CD4-positive, CD25-positive, alpha-beta regulatory T cell (primary cell): ENCODE measurements around the gene CCDC7. TPM values are rescaled to one million over a fixed set of nuclear protein-coding genes. Genes with fewer than 3 reads are reported as not detected.

Experiments
- ATAC-seq, 2 donors: fragments of 150-1000 bp; cut with Tn5 transposase; one replicate each; pipeline ENCODE4 v1.10.0; 2021; ENCODE audit warnings: low read depth in 2 of 2, moderate number of reproducible peaks in 2 of 2, moderate library complexity in 1 of 2
- DNase-seq, 3 donors: peaks; one replicate each; pipeline versions ENCODE4 v3.0.0 to v3.0.0-alpha.2; 2012 to 2022; ENCODE audit warnings: mixed read lengths in 1 of 3
- H3K27ac ChIP-seq: one replicate; pipeline ENCODE4 v1.7.0; 2013; ENCODE audit warnings: mild to moderate bottlenecking, low read length; ENCODE audit not compliant: insufficient read depth, poor library complexity, severe bottlenecking
- H3K27me3 ChIP-seq: one replicate; pipeline ENCODE4 v1.7.0; 2013; ENCODE audit warnings: low read length; ENCODE audit not compliant: control insufficient read depth, insufficient read depth
- H3K36me3 ChIP-seq: one replicate; pipeline ENCODE4 v1.7.0; 2013; ENCODE audit warnings: mild to moderate bottlenecking, low read length, moderate library complexity; ENCODE audit not compliant: control insufficient read depth, insufficient read depth
- H3K4me1 ChIP-seq: 2 replicates; pipeline ENCODE4 v1.7.0; 2013; ENCODE audit warnings: mild to moderate bottlenecking, low read length; ENCODE audit not compliant: insufficient read depth, control insufficient read depth, poor library complexity, severe bottlenecking
- H3K4me3 ChIP-seq: one replicate; pipeline ENCODE4 v1.7.0; 2013; ENCODE audit warnings: low read depth, mild to moderate bottlenecking, low read length, moderate library complexity
- H3K9me3 ChIP-seq, 2 experiments: 1 replicate in 1 of 2; 2 replicates in 1 of 2; pipeline ENCODE4 v1.7.0; 2013; ENCODE audit warnings: low read length in 2 of 2, mild to moderate bottlenecking in 1 of 2, moderate library complexity in 1 of 2; ENCODE audit not compliant: control insufficient read depth in 2 of 2
- H3K27ac Mint-ChIP-seq, 3 donors: one replicate each; pipeline ENCODE4 v1.8.0; 2020 to 2022; ENCODE audit warnings: mild to moderate bottlenecking in 3 of 3, mixed read lengths in 3 of 3, moderate library complexity in 2 of 3
- H3K27me3 Mint-ChIP-seq: one replicate; pipeline ENCODE4 v1.8.0; 2022; ENCODE audit warnings: mild to moderate bottlenecking, mixed read lengths
- H3K36me3 Mint-ChIP-seq: one replicate; pipeline ENCODE4 v1.8.0; 2020; ENCODE audit warnings: mixed read lengths
- H3K4me1 Mint-ChIP-seq, 4 donors: one replicate each; pipeline ENCODE4 v1.8.0; 2020 to 2022; ENCODE audit warnings: mixed read lengths in 4 of 4, mild to moderate bottlenecking in 1 of 4
- H3K4me3 Mint-ChIP-seq, 4 donors: one replicate each; pipeline ENCODE4 v1.8.0; 2020 to 2022; ENCODE audit warnings: mild to moderate bottlenecking in 4 of 4, mixed read lengths in 4 of 4, moderate library complexity in 3 of 4
- H3K9me3 Mint-ChIP-seq, 7 donors: one replicate each; pipeline ENCODE4 v1.8.0; 2020 to 2022; ENCODE audit warnings: mixed read lengths in 7 of 7, mild to moderate bottlenecking in 3 of 7, moderate library complexity in 2 of 7
- polyA plus RNA-seq, 4 donors: library from polyadenylated mRNA; unstranded; fragments of 300-500 nt; fragmentation: Illumina TruSeq; gene quantifications; one replicate each; pipeline ENCODE4 v1.2.3, GENCODE V29; 2021
- total RNA-seq: library from RNA; stranded (reverse); gene quantifications from one replicate; pipeline ENCODE4 v1.2.3, GENCODE V29; 2022

The CCDC7 gene
- total and polyA plus RNA-seq, 5 donors from 2014 or later, result 6.8 to 73.6 (median 29.9) TPM

- Mint-ChIP-seq H3K4me1 (peaks cover 7 to 21% (median 13%) of the 10 kb centered on the region in 4 donors), H3K36me3 (no peaks in the 10 kb centered on the region), H3K4me3 (peak overlapping the region in 1 of 4 donors; percentile 63), H3K27me3 (no peaks in the 10 kb centered on the region), H3K9me3 (no peaks in the 10 kb centered on the region), H3K27ac (peak overlapping the region in 1 of 3 donors; percentile 17)
- Histone ChIP-seq H3K4me1 (peaks cover 4% of the 10 kb centered on the region), H3K27ac (no peak overlapping the region), H3K36me3 (no peaks in the 10 kb centered on the region), H3K4me3 (no peak overlapping the region), H3K27me3 (no peaks in the 10 kb centered on the region), H3K9me3 (no peaks in the 10 kb centered on the region)
- ATAC-seq (peak in 1 of 2 donors; percentile 22), DNase-seq (no peak)
Measured at GRCh38 chr10:32887481-32887880, 441.5 kb downstream of the CCDC7 start.

GRCh38 chr10:32888161-32888927, 442.4 kb downstream of the CCDC7 start:
- Histone ChIP-seq H3K4me1 (peaks cover 4% of the 10 kb centered on the region), H3K4me3 (no peak overlapping the region), H3K27me3 (no peaks in the 10 kb centered on the region), H3K9me3 (no peaks in the 10 kb centered on the region), H3K36me3 (no peaks in the 10 kb centered on the region), H3K27ac (no peak overlapping the region)
- ATAC-seq, result no peak
- no peak overlapping the region for H3K27ac Mint-ChIP-seq
- DNase-seq, result no peak
- H3K36me3 Mint-ChIP-seq, result no peaks in the 10 kb centered on the region
- H3K9me3 Mint-ChIP-seq, result no peaks in the 10 kb centered on the region
- H3K27me3 Mint-ChIP-seq, result no peaks in the 10 kb centered on the region
- H3K4me1 Mint-ChIP-seq, result peaks cover 7 to 21% (median 13%) of the 10 kb centered on the region in 4 donors
- H3K4me3 Mint-ChIP-seq, result no peak overlapping the region

- H3K4me1 Mint-ChIP-seq, result peaks cover 7 to 21% (median 13%) of the 10 kb centered on the region in 4 donors
- peak overlapping the region in 1 of 3 donors; percentile 59 for H3K27ac Mint-ChIP-seq
- Histone ChIP-seq H3K9me3 (no peaks in the 10 kb centered on the region), H3K27ac (no peak overlapping the region), H3K36me3 (no peaks in the 10 kb centered on the region), H3K4me3 (no peak overlapping the region), H3K4me1 (peaks cover 4% of the 10 kb centered on the region), H3K27me3 (no peaks in the 10 kb centered on the region)
- no peaks in the 10 kb centered on the region for H3K36me3 Mint-ChIP-seq
- H3K27me3 Mint-ChIP-seq, result no peaks in the 10 kb centered on the region
- DNase-seq (peak in 1 of 3 donors; percentile 30), ATAC-seq (no peak)
- H3K4me3 Mint-ChIP-seq, result peak overlapping the region in 3 of 4 donors; percentile 0 to 54 (median 49)
- no peaks in the 10 kb centered on the region for H3K9me3 Mint-ChIP-seq
Measured at GRCh38 chr10:32889631-32890212, 443.8 kb downstream of the CCDC7 start.

DNA sequence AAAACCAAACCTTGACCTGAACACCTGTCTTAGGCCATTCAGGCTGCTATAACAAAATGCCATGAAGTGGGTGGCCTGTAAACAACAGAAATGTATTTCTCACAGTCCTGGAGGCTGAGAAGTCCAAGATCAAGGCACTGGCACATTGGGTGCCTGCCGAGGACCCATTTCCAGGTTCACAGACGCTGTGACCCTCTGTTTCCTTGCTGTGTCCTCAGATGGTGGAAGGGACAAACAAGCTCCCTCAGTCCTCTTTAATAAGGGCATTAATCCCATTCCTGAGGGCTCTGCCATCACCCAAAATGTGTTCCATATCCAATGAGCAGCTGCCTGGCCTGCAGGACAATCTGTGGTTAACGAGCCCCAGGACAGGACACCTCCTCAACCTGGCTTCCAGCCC, 444.5 kb downstream of the CCDC7 start:
- Histone ChIP-seq H3K4me1 (peaks cover 4% of the 10 kb centered on the region), H3K4me3 (no peak overlapping the region), H3K27ac (no peak overlapping the region), H3K9me3 (no peaks in the 10 kb centered on the region), H3K27me3 (no peaks in the 10 kb centered on the region), H3K36me3 (peaks cover 3% of the 10 kb centered on the region)
- Mint-ChIP-seq H3K27me3 (no peaks in the 10 kb centered on the region), H3K4me1 (peaks cover 7 to 21% (median 13%) of the 10 kb centered on the region in 4 donors), H3K36me3 (peaks cover 7% of the 10 kb centered on the region), H3K4me3 (no peak overlapping the region), H3K27ac (peak overlapping the region in 1 of 3 donors; percentile 9), H3K9me3 (no peaks in the 10 kb centered on the region)
- DNase-seq (no peak), ATAC-seq (no peak)

DNA sequence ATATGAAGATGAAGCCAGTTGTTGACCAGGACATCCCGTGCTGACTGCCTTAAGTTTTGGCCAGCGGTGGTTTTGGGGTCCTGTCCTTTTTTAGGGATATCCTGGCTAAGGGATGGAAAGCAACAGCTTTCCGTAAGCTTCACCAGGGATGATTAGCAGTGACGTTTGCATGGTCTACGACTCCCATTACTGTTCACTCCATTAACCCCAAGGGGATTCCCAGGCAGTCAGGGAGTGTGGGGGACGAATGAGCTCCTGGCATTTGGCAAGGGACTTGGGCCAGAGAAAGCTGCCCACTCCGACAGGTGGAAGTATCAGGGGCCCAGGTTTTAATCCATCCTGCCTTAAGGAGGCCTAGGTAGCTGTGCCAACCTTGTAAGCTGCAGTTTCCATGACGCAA, 445.3 kb downstream of the CCDC7 start:
- peaks cover 4% of the 10 kb centered on the region for H3K4me1 ChIP-seq
- ATAC-seq, result no peak
- DNase-seq, result no peak
- H3K4me1 Mint-ChIP-seq, result peaks cover 7 to 21% (median 13%) of the 10 kb centered on the region in 4 donors
- H3K27me3 Mint-ChIP-seq, result no peaks in the 10 kb centered on the region
- H3K4me3 Mint-ChIP-seq, result peak overlapping the region in 1 of 4 donors; percentile 10
- no peaks in the 10 kb centered on the region for H3K9me3 ChIP-seq
- H3K27ac ChIP-seq, result no peak overlapping the region
- peaks cover 7% of the 10 kb centered on the region for H3K36me3 ChIP-seq
- H3K9me3 Mint-ChIP-seq, result no peaks in the 10 kb centered on the region
- H3K4me3 ChIP-seq, result no peak overlapping the region
- H3K27ac Mint-ChIP-seq, result peak overlapping the region in 1 of 3 donors; percentile 9
- peaks cover 11% of the 10 kb centered on the region for H3K36me3 Mint-ChIP-seq
- no peaks in the 10 kb centered on the region for H3K27me3 ChIP-seq

DNA sequence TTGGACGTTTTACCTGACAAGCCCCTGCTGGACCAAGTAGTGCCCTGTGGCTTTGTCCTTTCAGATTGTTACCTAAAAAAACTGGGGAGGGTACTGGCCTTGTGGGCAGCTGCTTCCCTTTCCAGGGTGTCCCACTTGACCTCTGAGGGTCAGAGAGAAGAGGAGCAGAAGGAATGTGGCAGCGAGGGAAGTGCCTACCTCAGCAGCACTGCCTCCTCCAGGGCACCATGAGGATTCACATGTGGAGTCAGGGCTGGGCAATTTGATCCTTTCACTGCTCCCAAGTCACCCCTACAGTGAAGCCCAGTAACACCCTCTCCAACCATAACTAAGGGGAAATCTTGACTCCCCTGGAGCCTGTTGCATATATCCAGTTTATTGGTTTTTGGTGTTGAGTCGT, 447.5 kb downstream of the CCDC7 start:
- no peaks in the 10 kb centered on the region for H3K9me3 Mint-ChIP-seq
- ATAC-seq, result no peak

GRCh38 chr10:32893916-32894664, 448.1 kb downstream of the CCDC7 start:
- Mint-ChIP-seq H3K36me3 (peaks cover 34% of the 10 kb centered on the region), H3K4me1 (peaks cover 9 to 17% (median 15%) of the 10 kb centered on the region in 4 donors), H3K27ac (no peak overlapping the region), H3K4me3 (no peak overlapping the region), H3K27me3 (no peaks in the 10 kb centered on the region), H3K9me3 (no peaks in the 10 kb centered on the region)
- DNase-seq, result no peak
- ATAC-seq, result no peak
- Histone ChIP-seq H3K27me3 (no peaks in the 10 kb centered on the region), H3K9me3 (no peaks in the 10 kb centered on the region), H3K27ac (no peak overlapping the region), H3K36me3 (peaks cover 33% of the 10 kb centered on the region), H3K4me3 (no peak overlapping the region), H3K4me1 (peaks cover 4% of the 10 kb centered on the region)

More for the DNA sequence above, 447.5 kb downstream of the CCDC7 start:
- Histone ChIP-seq H3K36me3 (peaks cover 26% of the 10 kb centered on the region), H3K27ac (peak overlapping the region; percentile 7), H3K4me1 (peaks cover 4% of the 10 kb centered on the region), H3K27me3 (no peaks in the 10 kb centered on the region), H3K4me3 (no peak overlapping the region), H3K9me3 (no peaks in the 10 kb centered on the region)
- peaks cover 31% of the 10 kb centered on the region for H3K36me3 Mint-ChIP-seq
- no peaks in the 10 kb centered on the region for H3K27me3 Mint-ChIP-seq
- no peak overlapping the region for H3K27ac Mint-ChIP-seq
- H3K4me3 Mint-ChIP-seq, result no peak overlapping the region
- peaks cover 7 to 21% (median 15%) of the 10 kb centered on the region in 4 donors for H3K4me1 Mint-ChIP-seq
- DNase-seq, result no peak
